Measurements from ENCODE around the gene ARHGAP26. TPM values are rescaled to one million over a fixed set of nuclear protein-coding genes. Genes with fewer than 3 reads are reported as not detected.
A peak's percentile ranks its signal among the peaks of the same experiment; 100 is the strongest.

The ARHGAP26 gene
- total RNA-seq, 1 donor = 7.6 TPM

DNA sequence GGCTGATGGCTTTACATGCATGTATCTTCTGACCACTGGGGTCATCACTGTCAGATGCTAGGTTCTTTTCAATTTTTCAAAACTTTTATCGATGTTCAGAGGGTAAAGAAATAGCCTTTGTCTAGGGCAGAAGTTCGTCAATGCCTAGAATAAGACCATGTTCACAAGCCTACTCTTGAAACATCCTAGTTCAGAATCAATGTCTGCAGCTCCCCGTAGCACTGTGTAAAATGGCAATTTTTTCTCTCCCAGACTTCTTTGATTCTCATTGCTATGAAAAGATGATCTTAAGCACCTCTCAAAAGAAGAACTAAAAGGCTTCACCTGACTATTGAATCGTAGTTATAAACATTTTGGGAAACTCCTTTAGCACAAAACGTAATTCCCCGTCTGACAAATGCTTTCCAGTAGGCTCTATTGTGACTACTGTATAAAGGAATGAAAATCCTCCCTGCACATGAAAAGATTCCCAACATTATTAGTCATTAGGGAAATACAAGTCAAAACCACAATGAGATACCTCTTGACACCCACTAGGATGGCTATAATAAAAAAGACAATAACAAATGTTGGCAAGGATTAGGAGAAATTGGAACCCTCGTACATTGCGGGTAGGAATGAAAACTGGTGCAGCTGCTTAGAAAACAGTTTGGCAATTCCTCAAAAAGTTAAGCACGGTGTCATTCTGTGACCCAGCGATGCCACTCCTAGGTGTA, 263.5 kb downstream of the ARHGAP26 start:
- Histone ChIP-seq H3K27me3 (ENCODE audit: insufficient read depth, low read length) (no peaks in the 10 kb centered on the region), H3K79me2 (ENCODE audit: insufficient read depth, low read length) (no peaks in the 10 kb centered on the region), H3K4me1 (ENCODE audit: insufficient read depth, low read length) (peaks cover 6% of the 10 kb centered on the region), H3K9me3 (ENCODE audit: low read depth, low read length) (no peaks in the 10 kb centered on the region), H2AFZ (ENCODE audit: low read length) (no peak overlapping the region), H4K20me1 (ENCODE audit: insufficient read depth, low read length) (no peaks in the 10 kb centered on the region), H3K36me3 (ENCODE audit: insufficient read depth, low read length) (no peaks in the 10 kb centered on the region), H3K27ac (ENCODE audit: low read depth, low read length) (peak overlapping the region; percentile 68), H3K4me3 (ENCODE audit: insufficient read depth, low read length) (peak overlapping the region; percentile 21), H3K4me2 (ENCODE audit: insufficient read depth, low read length) (peak overlapping the region; percentile 67)
- peak; percentile 75 for DNase-seq (ENCODE audit: insufficient read length, low spot score, missing footprints)
- no peak for TF ChIP-seq CTCF (IDR thresholded peaks at IDR 0.05; ENCODE audit: extremely low read depth, low read depth, low read length)

DNA sequence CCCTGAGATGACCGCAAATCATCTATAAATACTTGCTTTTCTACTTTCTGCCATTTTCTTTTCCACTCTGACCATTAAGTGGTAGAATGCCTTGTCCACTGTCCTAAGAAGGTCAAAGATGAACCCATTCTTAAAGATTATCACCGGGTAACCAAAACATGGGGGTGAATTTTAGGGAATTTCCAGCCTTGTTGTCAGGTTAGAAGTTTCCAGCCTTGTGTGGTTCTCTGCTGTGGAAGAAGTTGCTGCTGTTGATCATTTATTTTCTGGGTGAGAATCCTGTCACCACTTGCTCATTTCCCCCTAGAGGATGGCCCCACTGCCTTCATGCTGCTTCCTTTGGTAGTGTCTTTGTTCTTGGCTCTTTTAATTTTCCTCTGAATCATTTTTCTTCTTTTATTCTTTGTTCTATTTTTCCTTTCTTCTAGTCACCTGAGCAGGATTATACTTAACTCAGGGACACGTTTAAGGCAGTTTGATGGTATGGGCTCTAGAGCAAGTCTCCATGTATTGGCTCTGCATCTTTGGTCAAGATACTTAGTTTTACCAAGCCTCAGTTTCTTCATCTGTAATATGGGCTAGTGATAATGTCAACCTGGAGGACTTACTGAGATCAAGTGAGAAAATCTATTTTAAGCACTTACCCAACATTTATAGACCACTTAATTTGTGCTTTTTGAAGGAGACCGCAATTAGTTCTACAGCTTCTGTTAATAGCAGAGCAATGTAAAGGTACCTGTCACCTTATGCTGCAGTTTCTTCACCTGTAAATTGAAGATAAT, 266.2 kb downstream of the ARHGAP26 start:
- H3K27ac ChIP-seq (ENCODE audit: low read depth, low read length) = no peak overlapping the region

DNA sequence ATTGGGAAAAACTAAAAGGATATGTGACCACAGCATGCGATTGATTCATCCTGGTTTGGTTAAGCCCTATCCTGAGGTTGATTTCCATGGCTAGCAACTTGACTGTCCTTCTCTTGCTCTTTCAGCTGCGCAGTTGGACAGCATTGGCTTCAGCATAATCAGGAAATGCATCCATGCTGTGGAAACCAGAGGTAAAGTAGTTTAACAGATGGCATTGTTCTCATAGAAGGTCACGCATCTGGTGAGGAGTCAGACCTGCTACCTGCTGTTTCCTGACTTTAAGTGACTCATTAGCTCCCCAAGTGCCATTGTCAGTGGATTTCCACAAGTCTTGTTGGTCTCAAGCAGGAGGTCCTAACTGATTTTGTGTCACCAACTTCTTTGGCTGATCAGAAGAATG, 266.9 kb downstream of the ARHGAP26 start:
- Histone ChIP-seq H3K4me3 (ENCODE audit: insufficient read depth, low read length) (no peak overlapping the region), H4K20me1 (ENCODE audit: insufficient read depth, low read length) (no peaks in the 10 kb centered on the region), H2AFZ (ENCODE audit: low read length) (no peak overlapping the region), H3K27ac (ENCODE audit: low read depth, low read length) (no peak overlapping the region), H3K36me3 (ENCODE audit: insufficient read depth, low read length) (no peaks in the 10 kb centered on the region), H3K79me2 (ENCODE audit: insufficient read depth, low read length) (no peaks in the 10 kb centered on the region), H3K4me2 (ENCODE audit: insufficient read depth, low read length) (no peak overlapping the region), H3K4me1 (ENCODE audit: insufficient read depth, low read length) (peaks cover 9% of the 10 kb centered on the region), H3K27me3 (ENCODE audit: insufficient read depth, low read length) (no peaks in the 10 kb centered on the region), H3K9me3 (ENCODE audit: low read depth, low read length) (no peaks in the 10 kb centered on the region)
- no peak for TF ChIP-seq CTCF (IDR thresholded peaks at IDR 0.05; ENCODE audit: extremely low read depth, low read depth, low read length)
- DNase-seq (ENCODE audit: insufficient read length, low spot score, missing footprints) = no peak

More for the DNA sequence above, 266.2 kb downstream of the ARHGAP26 start:
- no peak for TF ChIP-seq CTCF (IDR thresholded peaks at IDR 0.05; ENCODE audit: extremely low read depth, low read depth, low read length)
- Histone ChIP-seq H4K20me1 (ENCODE audit: insufficient read depth, low read length) (no peaks in the 10 kb centered on the region), H3K36me3 (ENCODE audit: insufficient read depth, low read length) (no peaks in the 10 kb centered on the region), H3K9me3 (ENCODE audit: low read depth, low read length) (no peaks in the 10 kb centered on the region), H2AFZ (ENCODE audit: low read length) (no peak overlapping the region), H3K4me3 (ENCODE audit: insufficient read depth, low read length) (no peak overlapping the region), H3K4me1 (ENCODE audit: insufficient read depth, low read length) (peaks cover 6% of the 10 kb centered on the region), H3K4me2 (ENCODE audit: insufficient read depth, low read length) (no peak overlapping the region), H3K27me3 (ENCODE audit: insufficient read depth, low read length) (no peaks in the 10 kb centered on the region), H3K79me2 (ENCODE audit: insufficient read depth, low read length) (no peaks in the 10 kb centered on the region)
- DNase-seq (ENCODE audit: insufficient read length, low spot score, missing footprints) = no peak

GRCh38 chr5:143037708-143038107, 267.5 kb downstream of the ARHGAP26 start:
- Histone ChIP-seq H3K4me3 (ENCODE audit: insufficient read depth, low read length) (no peak overlapping the region), H3K36me3 (ENCODE audit: insufficient read depth, low read length) (no peaks in the 10 kb centered on the region), H3K27ac (ENCODE audit: low read depth, low read length) (no peak overlapping the region), H3K27me3 (ENCODE audit: insufficient read depth, low read length) (no peaks in the 10 kb centered on the region), H2AFZ (ENCODE audit: low read length) (no peak overlapping the region), H3K4me2 (ENCODE audit: insufficient read depth, low read length) (no peak overlapping the region), H4K20me1 (ENCODE audit: insufficient read depth, low read length) (no peaks in the 10 kb centered on the region), H3K4me1 (ENCODE audit: insufficient read depth, low read length) (peaks cover 15% of the 10 kb centered on the region), H3K79me2 (ENCODE audit: insufficient read depth, low read length) (no peaks in the 10 kb centered on the region), H3K9me3 (ENCODE audit: low read depth, low read length) (no peaks in the 10 kb centered on the region)
- DNase-seq (ENCODE audit: insufficient read length, low spot score, missing footprints) = no peak
- TF ChIP-seq CTCF (IDR thresholded peaks at IDR 0.05; ENCODE audit: extremely low read depth, low read depth, low read length) = no peak
